Peyer's patch (tissue), 4 donors: ENCODE results near the gene RNF220. TPM values are rescaled to one million over a fixed set of nuclear protein-coding genes. Genes with fewer than 3 reads are reported as not detected.

Experiments used
- DNase-seq, 3 donors: peaks; one replicate each; pipeline ENCODE4 v3.0.0-alpha.2; 2017 to 2019
- H3K27ac ChIP-seq, 4 donors: fragments of 200-600 bp; sonication (generic); one replicate each; pipeline ENCODE4 v1.5.1; 2016 to 2019
- H3K27me3 ChIP-seq, 2 donors: fragments of 200-600 bp; sonication (generic); one replicate each; pipeline ENCODE4 v1.5.1; 2019
- H3K36me3 ChIP-seq, 3 donors: fragments of 200-600 bp; sonication (generic); one replicate each; pipeline ENCODE4 v1.5.1; 2016 to 2019
- H3K4me1 ChIP-seq, 4 donors: fragments of 200-600 bp; sonication (generic); one replicate each; pipeline ENCODE4 v1.5.1; 2016 to 2019
- H3K4me3 ChIP-seq, 4 donors: fragments of 200-600 bp; sonication (generic); 1 replicate in 3 of 4; 2 replicates in 1 of 4; pipeline ENCODE4 v1.5.1; 2016 to 2019; ENCODE audit warnings: mild to moderate bottlenecking in 1 of 4
- H3K9me3 ChIP-seq, 4 donors: fragments of 200-600 bp; sonication (generic); one replicate each; pipeline ENCODE4 v1.5.1; 2016 to 2019; ENCODE audit warnings: mild to moderate bottlenecking in 1 of 4
- POLR2A ChIP-seq, 2 donors: fragments of 450-650 bp; IDR thresholded peaks; one replicate each; pipeline ENCODE4 v1.5.1; 2017; ENCODE audit warnings: antibody characterized with exemption in 2 of 2, mild to moderate bottlenecking in 2 of 2, moderate library complexity in 2 of 2
- total RNA-seq, 4 donors: library from RNA; depleted of rRNA; stranded (reverse); fragments of >200 nt; gene quantifications; one replicate each; pipeline ENCODE4 v1.1.0, GENCODE V29; 2016
- TF ChIP-seq, protein P1 (sequence below), 6 experiments: fragments of 450-650 bp in 4 of 6; fragments of 200-600 bp in 2 of 6; sonication (generic) in 1 of 6; IDR thresholded peaks; one replicate each; pipeline ENCODE4 v1.5.1; 2017 to 2019; ENCODE audit warnings: antibody characterized with exemption in 6 of 6, mild to moderate bottlenecking in 3 of 6, moderate library complexity in 1 of 6

The RNF220 gene
- total RNA-seq, 4 donors from 2014 or later, result 107 to 152 (median 114) TPM

DNA sequence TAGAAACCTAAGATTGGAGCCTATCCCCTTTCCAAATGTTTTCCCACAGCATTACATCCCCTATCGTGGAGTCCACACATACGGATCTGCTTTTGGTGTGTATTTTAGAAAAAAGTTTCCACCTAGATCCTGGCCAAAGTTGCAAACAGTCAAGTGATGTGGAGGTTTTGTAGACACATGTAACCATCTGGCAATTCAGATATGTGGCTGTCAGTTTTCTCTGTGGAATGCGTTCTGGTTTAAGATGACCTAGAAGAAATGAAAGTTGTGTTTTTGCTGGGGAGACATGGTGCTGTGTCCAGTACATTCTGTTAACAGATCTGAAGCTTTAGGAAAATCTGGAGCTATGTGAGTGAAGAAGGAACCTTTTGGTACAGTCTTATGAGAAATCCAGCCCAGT lies 14.8 kb downstream of the RNF220 start:
- H3K9me3 ChIP-seq, result no peaks in the 10 kb centered on the region
- TF ChIP-seq POLR2A (IDR thresholded peaks at IDR 0.05), result no peak
- TF ChIP-seq, protein P1, sequence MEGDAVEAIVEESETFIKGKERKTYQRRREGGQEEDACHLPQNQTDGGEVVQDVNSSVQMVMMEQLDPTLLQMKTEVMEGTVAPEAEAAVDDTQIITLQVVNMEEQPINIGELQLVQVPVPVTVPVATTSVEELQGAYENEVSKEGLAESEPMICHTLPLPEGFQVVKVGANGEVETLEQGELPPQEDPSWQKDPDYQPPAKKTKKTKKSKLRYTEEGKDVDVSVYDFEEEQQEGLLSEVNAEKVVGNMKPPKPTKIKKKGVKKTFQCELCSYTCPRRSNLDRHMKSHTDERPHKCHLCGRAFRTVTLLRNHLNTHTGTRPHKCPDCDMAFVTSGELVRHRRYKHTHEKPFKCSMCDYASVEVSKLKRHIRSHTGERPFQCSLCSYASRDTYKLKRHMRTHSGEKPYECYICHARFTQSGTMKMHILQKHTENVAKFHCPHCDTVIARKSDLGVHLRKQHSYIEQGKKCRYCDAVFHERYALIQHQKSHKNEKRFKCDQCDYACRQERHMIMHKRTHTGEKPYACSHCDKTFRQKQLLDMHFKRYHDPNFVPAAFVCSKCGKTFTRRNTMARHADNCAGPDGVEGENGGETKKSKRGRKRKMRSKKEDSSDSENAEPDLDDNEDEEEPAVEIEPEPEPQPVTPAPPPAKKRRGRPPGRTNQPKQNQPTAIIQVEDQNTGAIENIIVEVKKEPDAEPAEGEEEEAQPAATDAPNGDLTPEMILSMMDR (IDR thresholded peaks at IDR 0.05), result no peak
- no peak for DNase-seq
- H3K4me3 ChIP-seq, result no peak overlapping the region
- H3K27me3 ChIP-seq, result peaks cover 0 to 35% of the 10 kb centered on the region in 2 donors
- no peaks in the 10 kb centered on the region for H3K36me3 ChIP-seq
- H3K27ac ChIP-seq, result no peak overlapping the region
- peaks cover 0 to 23% (median 4%) of the 10 kb centered on the region in 4 donors for H3K4me1 ChIP-seq

- peaks cover 0 to 35% of the 10 kb centered on the region in 2 donors for H3K27me3 ChIP-seq
Observed at GRCh38 chr1:44420535-44420934, 15.5 kb downstream of the RNF220 start.

GRCh38 chr1:44421446-44421884 lies 16.4 kb downstream of the RNF220 start:
- H3K27ac ChIP-seq, result no peak overlapping the region
- peaks cover 0 to 38% of the 10 kb centered on the region in 2 donors for H3K27me3 ChIP-seq
- no peaks in the 10 kb centered on the region for H3K36me3 ChIP-seq
- no peaks in the 10 kb centered on the region for H3K9me3 ChIP-seq
- DNase-seq, result no peak
- TF ChIP-seq POLR2A (IDR thresholded peaks at IDR 0.05), result no peak
- TF ChIP-seq, protein P1 (IDR thresholded peaks at IDR 0.05), result no peak
- H3K4me1 ChIP-seq, result peaks cover 0 to 23% (median 4%) of the 10 kb centered on the region in 4 donors
- no peak overlapping the region for H3K4me3 ChIP-seq

More at GRCh38 chr1:44420535-44420934, 15.5 kb downstream of the RNF220 start:
- peaks cover 0 to 23% (median 4%) of the 10 kb centered on the region in 4 donors for H3K4me1 ChIP-seq
- no peaks in the 10 kb centered on the region for H3K36me3 ChIP-seq
- H3K27ac ChIP-seq, result no peak overlapping the region
- H3K9me3 ChIP-seq, result no peaks in the 10 kb centered on the region
- TF ChIP-seq POLR2A (IDR thresholded peaks at IDR 0.05), result no peak
- TF ChIP-seq, protein P1 (IDR thresholded peaks at IDR 0.05), result no peak
- H3K4me3 ChIP-seq, result no peak overlapping the region
- no peak for DNase-seq

GRCh38 chr1:44422161-44422560 lies 17.1 kb downstream of the RNF220 start:
- H3K4me1 ChIP-seq, result peaks cover 0 to 21% (median 4%) of the 10 kb centered on the region in 4 donors
- H3K9me3 ChIP-seq, result no peaks in the 10 kb centered on the region
- H3K27me3 ChIP-seq, result peaks cover 0 to 33% of the 10 kb centered on the region in 2 donors
- TF ChIP-seq POLR2A (IDR thresholded peaks at IDR 0.05), result no peak
- TF ChIP-seq, protein P1 (IDR thresholded peaks at IDR 0.05), result no peak
- H3K36me3 ChIP-seq, result no peaks in the 10 kb centered on the region
- no peak for DNase-seq
- no peak overlapping the region for H3K27ac ChIP-seq
- no peak overlapping the region for H3K4me3 ChIP-seq

- H3K36me3 ChIP-seq, result no peaks in the 10 kb centered on the region
- H3K4me3 ChIP-seq, result no peak overlapping the region
- no peak overlapping the region for H3K27ac ChIP-seq
- peaks cover 0 to 7% (median 0%) of the 10 kb centered on the region in 4 donors for H3K4me1 ChIP-seq
- no peak for TF ChIP-seq POLR2A (IDR thresholded peaks at IDR 0.05)
- TF ChIP-seq, protein P1 (IDR thresholded peaks at IDR 0.05), result no peak
- DNase-seq, result no peak
- H3K9me3 ChIP-seq, result no peaks in the 10 kb centered on the region
- H3K27me3 ChIP-seq, result peaks cover 0 to 16% of the 10 kb centered on the region in 2 donors
Observed at GRCh38 chr1:44423591-44424537, 18.8 kb downstream of the RNF220 start.
